GM19193 (cell line): ENCODE results near the gene ADGRA3.

Experiments
- POLR2A ChIP-seq: IDR thresholded peaks from 4 replicates; pipeline ENCODE4 v1.6.1; 2011; ENCODE audit not compliant: insufficient read depth, insufficient read length; ENCODE audit errors: extremely low read depth

Gene ADGRA3

DNA sequence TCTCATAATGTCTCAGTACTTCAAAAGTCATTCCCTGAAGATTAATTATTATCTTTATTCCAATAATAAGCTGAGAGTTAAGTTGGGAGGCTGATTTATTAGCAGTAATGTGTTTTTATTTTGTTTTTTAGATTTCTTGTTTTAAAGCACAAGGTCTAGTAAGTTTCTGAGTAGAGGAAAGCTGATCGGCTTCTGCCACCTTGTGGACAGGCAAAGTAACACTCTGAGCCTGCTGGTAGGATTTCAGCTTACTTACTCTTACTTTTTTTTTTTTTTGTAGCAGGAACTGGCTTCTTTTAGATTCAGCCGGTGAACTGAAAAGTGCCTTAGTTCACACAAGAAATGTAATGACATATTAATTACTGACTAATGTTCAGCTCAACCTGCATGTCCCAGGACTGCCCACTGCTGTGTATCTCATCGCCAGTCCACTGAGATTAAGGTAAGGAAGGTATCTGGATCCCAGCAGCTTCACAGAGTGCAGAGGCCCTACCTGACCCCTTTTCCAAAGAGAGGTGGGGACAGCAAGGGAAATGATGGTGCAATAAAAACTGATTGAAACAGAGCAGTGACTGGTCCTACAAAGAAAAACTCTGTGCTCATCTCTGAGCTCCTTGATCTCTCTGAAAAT lies 126.5 kb downstream of the ADGRA3 start:
- TF ChIP-seq POLR2A, result no peak

- TF ChIP-seq POLR2A, result no peak
Observed at GRCh38 chr4:22385611-22386011, 130.3 kb downstream of the ADGRA3 start.

DNA sequence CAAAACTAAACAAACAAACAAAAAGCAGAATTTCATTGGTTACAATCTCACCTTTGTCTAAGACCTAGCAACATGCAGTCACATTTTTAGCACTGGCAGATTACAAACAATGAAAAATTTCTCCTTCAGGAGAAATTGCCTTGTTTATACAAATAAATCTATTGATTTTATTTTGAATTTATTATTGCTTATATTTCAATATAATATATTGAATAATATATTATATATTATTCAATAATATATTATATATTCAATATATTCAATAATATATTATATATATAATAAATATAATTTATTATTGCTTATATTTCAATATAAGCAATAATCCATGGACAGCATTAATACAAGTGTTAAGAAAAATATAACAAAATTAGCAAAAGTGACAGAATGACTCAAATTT lies 131.7 kb downstream of the ADGRA3 start:
- TF ChIP-seq POLR2A, result no peak

GRCh38 chr4:22372986-22373385 lies 142.9 kb downstream of the ADGRA3 start:
- no peak for TF ChIP-seq POLR2A

DNA sequence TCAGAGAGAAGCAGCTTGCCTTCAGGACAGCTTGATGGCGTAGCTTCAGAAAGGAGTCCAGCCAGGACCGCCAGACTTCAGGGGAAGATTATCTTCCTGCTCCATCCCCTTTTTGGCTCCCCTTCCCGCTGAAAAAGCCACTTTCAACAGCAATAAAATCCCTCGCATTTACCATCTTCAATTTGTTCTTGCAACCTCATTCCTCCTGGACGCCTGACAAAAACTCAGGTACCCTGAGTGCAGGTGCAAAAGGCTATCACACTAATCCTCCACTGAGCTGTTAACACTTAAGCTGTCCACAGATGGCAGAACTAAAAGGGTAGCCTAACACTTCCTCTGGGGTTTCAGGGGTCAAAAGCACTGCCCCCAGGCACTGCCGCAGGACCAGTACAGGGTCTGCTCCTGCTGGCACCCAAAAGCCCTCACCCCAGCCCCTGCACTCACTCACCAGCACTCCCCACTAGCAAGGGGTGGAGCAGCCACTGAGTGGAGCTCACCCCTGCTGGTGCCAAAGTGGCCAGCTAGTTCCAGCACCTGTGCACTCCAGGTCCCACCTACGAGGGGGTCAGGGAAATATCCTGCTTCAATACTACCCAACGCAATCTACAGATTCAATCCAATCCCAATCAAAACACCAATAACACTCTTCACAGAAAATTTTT lies 145.8 kb downstream of the ADGRA3 start:
- TF ChIP-seq POLR2A, result no peak

GRCh38 chr4:22363787-22364186 lies 152.1 kb downstream of the ADGRA3 start:
- TF ChIP-seq POLR2A, result no peak

DNA sequence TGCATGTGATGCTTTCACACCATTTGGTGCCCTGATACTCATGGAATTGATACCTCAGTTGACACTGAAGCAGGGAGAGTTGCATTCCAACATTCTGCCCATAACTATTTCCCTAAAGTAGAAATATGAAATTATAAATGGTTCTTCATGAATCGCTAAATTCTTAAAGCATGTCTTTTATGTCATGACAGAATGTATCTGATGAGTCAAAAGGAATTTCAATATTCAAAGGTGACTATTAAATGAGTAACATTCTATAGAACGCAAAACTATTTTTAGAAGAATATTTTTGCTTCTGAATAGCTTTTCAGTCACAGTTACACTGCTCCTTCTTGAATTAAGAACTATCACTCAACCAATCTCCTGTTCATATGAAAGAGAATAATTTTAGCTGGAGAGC lies 152.8 kb downstream of the ADGRA3 start:
- TF ChIP-seq POLR2A, result no peak

DNA sequence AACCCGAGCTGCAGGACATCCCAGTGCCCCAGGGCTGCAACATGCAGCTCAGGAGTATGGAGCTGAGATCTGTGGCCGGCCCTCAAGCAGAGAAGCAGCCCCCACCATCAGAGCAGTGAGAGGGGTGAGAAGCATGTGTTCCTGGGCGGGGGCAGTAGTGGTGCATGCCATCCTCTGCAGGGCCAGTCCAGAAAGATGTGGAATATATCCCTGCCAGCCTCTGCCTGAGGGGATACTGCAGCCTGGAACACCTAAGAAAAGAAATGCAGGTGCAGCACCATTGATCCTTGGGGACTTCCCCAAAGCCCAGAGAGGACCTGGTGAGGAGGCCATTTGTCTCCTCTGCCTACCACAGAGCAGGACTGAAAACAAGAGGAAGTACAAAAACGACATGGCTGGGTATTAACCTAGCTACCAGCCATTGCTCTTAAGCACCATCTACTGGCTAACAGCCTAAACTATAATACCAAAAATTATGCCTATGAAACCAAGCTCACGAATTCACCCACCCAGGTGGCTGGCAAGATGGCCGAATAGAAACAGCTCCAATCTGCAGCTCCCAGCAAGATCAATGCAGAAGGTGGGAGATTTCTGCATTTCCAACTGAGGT lies 158.8 kb downstream of the ADGRA3 start:
- TF ChIP-seq POLR2A, result no peak

DNA sequence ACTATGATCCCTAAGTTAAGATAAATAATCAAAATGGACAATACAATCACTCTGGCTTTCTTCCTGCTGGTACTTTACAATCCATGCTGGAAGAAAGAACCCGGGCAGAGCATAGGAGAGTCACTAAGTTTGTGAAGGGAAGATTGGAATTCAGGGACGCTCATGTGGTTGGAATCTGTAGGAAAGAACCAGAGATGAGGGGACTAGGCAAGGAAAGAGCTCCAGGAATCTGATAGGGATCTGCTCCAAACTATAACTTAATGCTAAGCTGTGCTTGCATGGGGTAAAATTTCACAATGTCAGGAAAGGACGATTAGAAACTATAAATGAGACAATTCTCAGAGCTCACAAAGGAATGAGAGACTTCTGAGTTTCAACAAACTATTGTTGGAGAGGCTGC lies 167.5 kb downstream of the ADGRA3 start:
- no peak for TF ChIP-seq POLR2A

GRCh38 chr4:22345678-22346077 lies 170.2 kb downstream of the ADGRA3 start:
- TF ChIP-seq POLR2A, result no peak

- no peak for TF ChIP-seq POLR2A
Observed at GRCh38 chr4:22345055-22345454, 170.8 kb downstream of the ADGRA3 start.

GRCh38 chr4:22343606-22344005 lies 172.3 kb downstream of the ADGRA3 start:
- no peak for TF ChIP-seq POLR2A

DNA sequence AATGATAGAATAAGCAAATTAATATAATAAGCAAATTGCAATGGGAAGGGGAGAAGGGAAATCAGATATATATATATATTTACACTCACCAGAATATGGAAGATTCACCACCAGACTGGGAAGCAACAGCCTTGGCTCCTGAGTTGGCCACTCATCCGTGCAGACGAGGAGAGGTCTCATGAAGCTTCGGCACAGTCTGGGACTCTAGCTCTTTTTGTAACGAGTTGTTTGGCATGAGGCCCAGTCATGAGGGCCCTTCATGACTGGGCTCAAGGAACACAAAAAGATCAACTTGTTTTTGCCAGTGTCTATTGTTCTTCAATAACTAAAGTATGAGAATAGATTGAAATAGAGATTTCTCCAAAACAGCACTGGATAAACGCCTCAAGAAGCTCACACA lies 176.4 kb downstream of the ADGRA3 start:
- no peak for TF ChIP-seq POLR2A

DNA sequence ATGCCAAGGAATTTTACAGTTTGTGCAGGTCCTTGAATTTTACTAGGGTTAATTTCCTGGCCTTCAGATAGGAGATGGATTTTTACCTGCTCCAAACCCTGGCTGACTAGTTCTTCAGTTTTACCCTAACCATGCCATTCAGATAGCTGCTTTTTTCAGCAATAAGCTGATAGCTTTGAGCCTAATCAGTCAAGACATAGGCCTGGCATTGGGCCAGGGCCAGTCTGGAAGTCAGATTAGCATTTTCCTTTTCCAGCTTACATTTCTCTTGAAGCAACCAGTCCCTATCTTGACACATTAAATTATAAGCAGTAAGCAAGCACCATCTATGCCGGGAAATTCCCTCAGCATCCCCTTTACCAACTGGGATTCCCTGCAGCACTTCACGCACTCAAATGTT lies 177.1 kb downstream of the ADGRA3 start:
- no peak for TF ChIP-seq POLR2A
